Right lobe of liver (tissue), 4 donors: Measurements from ENCODE around the gene ATP4A.

Experiments
- POLR2A ChIP-seq: fragments of 450-650 bp; IDR thresholded peaks from one replicate; pipeline ENCODE4 v1.6.1; 2017; ENCODE audit warnings: antibody characterized with exemption, mild to moderate bottlenecking
- TF ChIP-seq, protein P1 (sequence below), 4 donors: fragments of 200-600 bp in 3 of 4; fragments of 450-650 bp in 1 of 4; IDR thresholded peaks; one replicate each; pipeline versions ENCODE4 v1.5.1 to v1.8.0; 2016 to 2022; ENCODE audit warnings: antibody characterized with exemption in 4 of 4, mild to moderate bottlenecking in 2 of 4
- donor health status: DM: no; HTN: no; CAD: no.
- donor health status: DM: no; HTN: no; CAD: no.
- donor health status: DM: no; HTN: yes; CAD: no.

DNA sequence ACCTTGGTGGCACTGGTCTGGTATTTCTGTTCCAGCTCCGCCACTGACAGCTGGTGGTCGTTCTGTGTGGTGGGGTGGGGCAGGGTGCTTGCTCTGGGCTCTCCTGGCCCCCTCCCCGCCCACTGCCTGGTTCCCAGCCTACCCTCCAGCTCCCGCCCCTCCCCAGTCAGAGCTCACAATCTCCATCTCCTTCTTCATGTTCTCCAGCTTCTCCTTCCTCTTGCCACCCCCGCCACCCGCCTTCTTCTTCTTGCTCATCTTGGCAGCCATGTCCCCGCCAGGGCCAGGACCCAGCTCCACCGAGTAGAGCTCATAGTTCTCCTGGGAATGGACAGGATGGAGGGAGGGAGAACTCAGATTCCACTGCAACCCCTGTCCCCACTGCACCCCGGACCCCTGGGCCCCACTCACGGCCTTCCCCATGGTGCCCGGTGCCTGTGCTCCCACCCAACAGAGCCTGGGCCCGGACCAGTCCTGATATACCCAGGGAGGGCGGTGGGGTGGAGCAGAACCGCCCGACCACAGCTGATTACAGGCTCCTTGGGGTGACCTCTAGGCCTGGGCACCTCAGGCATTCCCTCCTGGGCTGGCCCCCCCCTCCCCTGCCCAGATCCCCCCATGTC lies at the start of gene ATP4A:
- TF ChIP-seq, protein P1, sequence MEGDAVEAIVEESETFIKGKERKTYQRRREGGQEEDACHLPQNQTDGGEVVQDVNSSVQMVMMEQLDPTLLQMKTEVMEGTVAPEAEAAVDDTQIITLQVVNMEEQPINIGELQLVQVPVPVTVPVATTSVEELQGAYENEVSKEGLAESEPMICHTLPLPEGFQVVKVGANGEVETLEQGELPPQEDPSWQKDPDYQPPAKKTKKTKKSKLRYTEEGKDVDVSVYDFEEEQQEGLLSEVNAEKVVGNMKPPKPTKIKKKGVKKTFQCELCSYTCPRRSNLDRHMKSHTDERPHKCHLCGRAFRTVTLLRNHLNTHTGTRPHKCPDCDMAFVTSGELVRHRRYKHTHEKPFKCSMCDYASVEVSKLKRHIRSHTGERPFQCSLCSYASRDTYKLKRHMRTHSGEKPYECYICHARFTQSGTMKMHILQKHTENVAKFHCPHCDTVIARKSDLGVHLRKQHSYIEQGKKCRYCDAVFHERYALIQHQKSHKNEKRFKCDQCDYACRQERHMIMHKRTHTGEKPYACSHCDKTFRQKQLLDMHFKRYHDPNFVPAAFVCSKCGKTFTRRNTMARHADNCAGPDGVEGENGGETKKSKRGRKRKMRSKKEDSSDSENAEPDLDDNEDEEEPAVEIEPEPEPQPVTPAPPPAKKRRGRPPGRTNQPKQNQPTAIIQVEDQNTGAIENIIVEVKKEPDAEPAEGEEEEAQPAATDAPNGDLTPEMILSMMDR (IDR thresholded peaks at IDR 0.05) = no peak
- TF ChIP-seq POLR2A = no peak
